Liver (tissue), 9 donors: Measurements from ENCODE around the gene IFRD2. TPM values are rescaled to one million over a fixed set of nuclear protein-coding genes. Genes with fewer than 3 reads are reported as not detected.

Source experiments
- DNase-seq: peaks from one replicate; pipeline ENCODE4 v3.0.0-alpha.2; 2017; ENCODE audit warnings: low spot score
- H3K27ac ChIP-seq, 2 donors: one replicate each; pipeline ENCODE4 v1.7.0; 2013; ENCODE audit warnings: inconsistent platforms in 2 of 2, low read length in 2 of 2, control low read depth in 1 of 2, low read depth in 1 of 2, mild to moderate bottlenecking in 1 of 2
- H3K27me3 ChIP-seq, 4 donors: one replicate each; pipeline versions ENCODE4 v1.6.1 to v1.7.0; 2013; ENCODE audit warnings: low read length in 3 of 4, inconsistent platforms in 1 of 4, mild to moderate bottlenecking in 1 of 4, moderate library complexity in 1 of 4; ENCODE audit not compliant: control insufficient read depth in 4 of 4, insufficient read depth in 4 of 4
- H3K36me3 ChIP-seq, 4 donors: one replicate each; pipeline versions ENCODE4 v1.6.1 to v1.7.0; 2013; ENCODE audit warnings: low read length in 3 of 4, mild to moderate bottlenecking in 3 of 4, low read depth in 1 of 4, moderate library complexity in 1 of 4; ENCODE audit not compliant: control insufficient read depth in 4 of 4, insufficient read depth in 3 of 4
- H3K4me1 ChIP-seq, 4 donors: one replicate each; pipeline versions ENCODE4 v1.6.1 to v1.7.0; 2013; ENCODE audit warnings: low read length in 3 of 4, mild to moderate bottlenecking in 3 of 4, moderate library complexity in 1 of 4; ENCODE audit not compliant: control insufficient read depth in 4 of 4, insufficient read depth in 4 of 4
- H3K4me3 ChIP-seq, 3 donors: one replicate each; pipeline versions ENCODE4 v1.6.1 to v1.7.0; 2013; ENCODE audit warnings: low read length in 3 of 3, control low read depth in 1 of 3, low read depth in 1 of 3, mild to moderate bottlenecking in 1 of 3
- H3K9ac ChIP-seq, 2 donors: one replicate each; pipeline ENCODE4 v1.7.0; 2013; ENCODE audit warnings: low read length in 2 of 2, mild to moderate bottlenecking in 2 of 2, moderate library complexity in 2 of 2, control low read depth in 1 of 2, low read depth in 1 of 2
- H3K9me3 ChIP-seq, 4 donors: one replicate each; pipeline versions ENCODE4 v1.6.1 to v1.7.0; 2013; ENCODE audit warnings: low read length in 3 of 4; ENCODE audit not compliant: control insufficient read depth in 4 of 4
- ATF3 ChIP-seq: IDR thresholded peaks from 2 replicates; pipeline ENCODE4 v1.6.1; 2016; ENCODE audit warnings: antibody characterized with exemption
- CTCF ChIP-seq: fragments of 150-350 bp; IDR thresholded peaks from 2 replicates; pipeline ENCODE4 v1.5.1; 2017; ENCODE audit warnings: improper control_type of control experiment, low read depth, low read length; ENCODE audit not compliant: missing input control
- EGR1 ChIP-seq, 2 donors: IDR thresholded peaks; 2 replicates each; pipeline ENCODE4 v1.6.1; 2016 to 2018; ENCODE audit warnings: antibody characterized with exemption in 2 of 2, low read depth in 2 of 2
- FOXA1 ChIP-seq: IDR thresholded peaks from 2 replicates; pipeline ENCODE4 v1.6.1; 2016; ENCODE audit warnings: antibody characterized with exemption
- FOXA2 ChIP-seq: IDR thresholded peaks from 2 replicates; pipeline ENCODE4 v1.6.1; 2016; ENCODE audit warnings: antibody characterized with exemption
- GABPA ChIP-seq, 2 donors: IDR thresholded peaks in 1 of 2; conservative IDR thresholded peaks in 1 of 2; 2 replicates each; pipeline ENCODE4 v1.6.1; 2016; ENCODE audit warnings: antibody characterized with exemption in 2 of 2, mild to moderate bottlenecking in 1 of 2, moderate library complexity in 1 of 2
- HNF4A ChIP-seq, 2 donors: conservative IDR thresholded peaks; 2 replicates each; pipeline ENCODE4 v1.6.1; 2016; ENCODE audit warnings: antibody characterized with exemption in 2 of 2, mild to moderate bottlenecking in 2 of 2
- HNF4G ChIP-seq: IDR thresholded peaks from 2 replicates; pipeline ENCODE4 v1.6.1; 2016; ENCODE audit warnings: antibody characterized with exemption
- JUND ChIP-seq, 2 donors: IDR thresholded peaks; 2 replicates each; pipeline ENCODE4 v1.6.1; 2016; ENCODE audit warnings: antibody characterized with exemption in 2 of 2
- MAX ChIP-seq: IDR thresholded peaks from 2 replicates; pipeline ENCODE4 v1.6.1; 2016; ENCODE audit warnings: antibody characterized with exemption
- NR2F2 ChIP-seq: IDR thresholded peaks from 2 replicates; pipeline ENCODE4 v1.6.1; 2016; ENCODE audit warnings: antibody characterized with exemption
- RAD21 ChIP-seq, 2 donors: IDR thresholded peaks; 2 replicates each; pipeline ENCODE4 v1.6.1; 2016; ENCODE audit warnings: antibody characterized with exemption in 2 of 2, mild to moderate bottlenecking in 2 of 2
- REST ChIP-seq: IDR thresholded peaks from 2 replicates; pipeline ENCODE4 v1.6.1; 2016; ENCODE audit warnings: antibody characterized with exemption, mild to moderate bottlenecking
- RXRA ChIP-seq, 2 donors: IDR thresholded peaks; 2 replicates each; pipeline ENCODE4 v1.6.1; 2017 to 2018; ENCODE audit warnings: antibody characterized with exemption in 2 of 2, mild to moderate bottlenecking in 1 of 2
- SP1 ChIP-seq: IDR thresholded peaks from 2 replicates; pipeline ENCODE4 v1.6.1; 2018; ENCODE audit warnings: antibody characterized with exemption, mild to moderate bottlenecking
- TAF1 ChIP-seq: conservative IDR thresholded peaks from 2 replicates; pipeline ENCODE4 v1.6.1; 2016; ENCODE audit warnings: antibody characterized with exemption, mild to moderate bottlenecking
- YY1 ChIP-seq: IDR thresholded peaks from 2 replicates; pipeline ENCODE4 v1.6.1; 2016; ENCODE audit warnings: antibody characterized with exemption, mild to moderate bottlenecking
- ZBTB33 ChIP-seq: IDR thresholded peaks from 2 replicates; pipeline ENCODE4 v1.6.1; 2016; ENCODE audit warnings: antibody characterized with exemption
- WGBS: extraction: QIAGEN DNeasy Blood & Tissue Kit; methylation state at CpG from one replicate; pipeline ENCODE4 v1.1.7; 2013; 5-methylcytosine and 5-hydroxymethylcytosine counted together
- polyA plus RNA-seq, 2 donors: library from polyadenylated mRNA; stranded (reverse) in 1 of 2; unstranded in 1 of 2; fragments of 200-250 nt in 1 of 2; fragments of >200 nt in 1 of 2; fragmentation: Nextera tagmentation in 1 of 2; extraction: Ambion mirVana in 1 of 2; gene quantifications; one replicate each; pipeline versions ENCODE4 v1.2.1 to v1.2.3, GENCODE V29; 2013 to 2015
- total RNA-seq, 2 donors: library from RNA; depleted of rRNA; stranded (reverse); fragments of >200 nt; gene quantifications; one replicate each; pipeline ENCODE4 v1.2.3, GENCODE V29; 2014
- donor health status: healthy.
- donor health status: healthy.
- donor health status: healthy.
- donor health status: healthy.
- donor health status: healthy.

Gene IFRD2
- total and polyA plus RNA-seq, 4 donors, result 55.7 to 91.2 (median 63.2) TPM

GRCh38 chr3:50266017-50266416 is 26.2 kb downstream of the IFRD2 start:
- no peak for TF ChIP-seq HNF4A (conservative IDR thresholded peaks at IDR 0.05)
- no peak for TF ChIP-seq JUND (IDR thresholded peaks at IDR 0.05)
- TF ChIP-seq SP1, result no peak
- no peak for TF ChIP-seq TAF1
- no peak for TF ChIP-seq HNF4G
- TF ChIP-seq RXRA (IDR thresholded peaks at IDR 0.05), result no peak
- no peak for TF ChIP-seq RAD21 (IDR thresholded peaks at IDR 0.05)
- TF ChIP-seq CTCF, result no peak
- no peak for TF ChIP-seq FOXA1
- TF ChIP-seq YY1, result no peak
- TF ChIP-seq NR2F2, result no peak
- TF ChIP-seq ZBTB33, result no peak
- TF ChIP-seq MAX, result no peak
- TF ChIP-seq FOXA2, result no peak
- no peak for TF ChIP-seq ATF3
- TF ChIP-seq REST, result no peak
- no peak for TF ChIP-seq GABPA (IDR thresholded peaks at IDR 0.05 in 1 of 2, conservative IDR thresholded peaks at IDR 0.05 in 1 of 2)
- TF ChIP-seq EGR1 (IDR thresholded peaks at IDR 0.05; ENCODE audit: low read depth in 2 of 2), result no peak
- no peak for DNase-seq
- Histone ChIP-seq H3K4me1 (peaks cover 0 to 30% (median 7%) of the 10 kb centered on the region in 4 donors), H3K27ac (no peak overlapping the region), H3K27me3 (no peaks in the 10 kb centered on the region), H3K36me3 (no peaks in the 10 kb centered on the region), H3K9ac (no peak overlapping the region), H3K4me3 (no peak overlapping the region), H3K9me3 (no peaks in the 10 kb centered on the region)
- WGBS, result 90% methylated on average over 6 of the region's 6 CpGs
